ENCODE measurements around the gene P2RX6.

- TF ChIP-seq NFRKB (IDR thresholded peaks at IDR 0.05) (no peak), BHLHE40 (IDR thresholded peaks at IDR 0.05; ENCODE audit: borderline replicate concordance) (no peak), CTBP1 (IDR thresholded peaks at IDR 0.05; ENCODE audit: borderline replicate concordance) (no peak), SUZ12 (IDR thresholded peaks at IDR 0.05) (no peak), ELF4 (IDR thresholded peaks at IDR 0.05) (no peak), HDGF (IDR thresholded peaks at IDR 0.05; ENCODE audit: borderline replicate concordance) (no peak), PKNOX1 (IDR thresholded peaks at IDR 0.05) (no peak), FOXK2 (IDR thresholded peaks at IDR 0.05) (no peak)
Observed at GRCh38 chr22:21030032-21030431, 15.1 kb downstream of the P2RX6 start.
